HFF-Myc (cell line): ENCODE data around the gene DLX2.

ENCODE experiments used
- DNase-seq: peaks from one replicate; pipeline ENCODE4 v3.0.0-alpha.2; 2011; ENCODE audit warnings: low read depth; ENCODE audit errors: extremely low read depth
- H3K4me3 ChIP-seq: replicated peaks from 2 replicates; pipeline ENCODE4 v1.5.1; 2011; ENCODE audit warnings: low read depth, mild to moderate bottlenecking, control low read depth, low read length
- CTCF ChIP-seq: IDR thresholded peaks from 2 replicates; pipeline ENCODE4 v1.5.1; 2012; ENCODE audit warnings: mild to moderate bottlenecking, low read depth, low read length, control low read depth; ENCODE audit errors: missing control alignments

DLX2 gene

GRCh38 chr2:172079838-172080640 is 22.7 kb downstream of the DLX2 start:
- no peak overlapping the region for H3K4me3 ChIP-seq
- no peak for TF ChIP-seq CTCF
- DNase-seq = no peak

- no peak for TF ChIP-seq CTCF
- no peak for DNase-seq
- H3K4me3 ChIP-seq = no peak overlapping the region
Measured at GRCh38 chr2:172079416-172079815, 23.3 kb downstream of the DLX2 start.

GRCh38 chr2:172074254-172074653 is 28.4 kb downstream of the DLX2 start:
- H3K4me3 ChIP-seq = no peak overlapping the region
- DNase-seq = no peak
- TF ChIP-seq CTCF = no peak

GRCh38 chr2:172073518-172073917 is 29.2 kb downstream of the DLX2 start:
- TF ChIP-seq CTCF = no peak

GRCh38 chr2:172072706-172073105 is 30.0 kb downstream of the DLX2 start:
- no peak overlapping the region for H3K4me3 ChIP-seq
- DNase-seq = no peak
- TF ChIP-seq CTCF = no peak

More at GRCh38 chr2:172073518-172073917, 29.2 kb downstream of the DLX2 start:
- no peak for DNase-seq
- H3K4me3 ChIP-seq = no peak overlapping the region

- DNase-seq = no peak
- H3K4me3 ChIP-seq = no peak overlapping the region
- TF ChIP-seq CTCF = no peak
Measured at GRCh38 chr2:172072303-172072702, 30.4 kb downstream of the DLX2 start.
